Measurements from ENCODE around the gene GOLM1. TPM values are rescaled to one million over a fixed set of nuclear protein-coding genes. Genes with fewer than 3 reads are reported as not detected.

GOLM1 gene
- total RNA-seq, 1 experiment from 2014 or later = 33.9 TPM

DNA sequence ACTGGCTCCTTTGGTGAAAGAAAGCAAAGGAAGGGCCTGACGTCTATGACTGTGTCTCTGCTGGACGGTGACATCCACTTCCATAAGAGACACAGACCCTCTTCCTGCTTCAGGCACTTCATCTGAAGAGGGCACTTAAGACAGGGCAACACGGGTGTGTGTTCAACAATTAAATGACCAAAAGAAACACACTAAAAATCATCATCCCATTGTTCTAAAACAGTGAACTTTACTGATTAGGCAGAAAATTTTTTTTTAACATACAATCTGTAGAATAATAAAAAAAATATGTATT lies 58.5 kb downstream of the GOLM1 start:
- H3K9me3 Mint-ChIP-seq (ENCODE audit: unreplicated experiment) = no peaks in the 10 kb centered on the region
- intact Hi-C loops (cut with micrococcal nuclease) = no loop called here
- H3K36me3 Mint-ChIP-seq (ENCODE audit: insufficient read depth, unreplicated experiment) = peaks cover 25% of the 10 kb centered on the region
- H3K27ac Mint-ChIP-seq (ENCODE audit: low read depth, unreplicated experiment) = no peak overlapping the region
- ChIA-PET CTCF (interaction anchor here (1.3 kb wide), 1 partner anchor 161 kb away, joined by 3 read pairs; no protein-coding TSS in a partner anchor), POLR2A (interaction anchor here (1.3 kb wide), 1 partner anchor 12 kb away, joined by 4 read pairs; no protein-coding TSS in a partner anchor)
- no peak for TF ChIP-seq CTCF (IDR thresholded peaks at IDR 0.05; ENCODE audit: unreplicated experiment)
- DNase-seq (ENCODE audit: unreplicated experiment) = no peak
- H3K4me3 Mint-ChIP-seq (ENCODE audit: unreplicated experiment) = no peak overlapping the region
- H3K4me1 Mint-ChIP-seq (ENCODE audit: insufficient read depth, unreplicated experiment) = no peaks in the 10 kb centered on the region
- BruUV-seq (replicated peaks) = no TSS peak
- no peaks in the 10 kb centered on the region for H3K27me3 Mint-ChIP-seq (ENCODE audit: insufficient read depth, unreplicated experiment)

- Mint-ChIP-seq H3K4me1 (ENCODE audit: insufficient read depth, unreplicated experiment) (no peaks in the 10 kb centered on the region), H3K9me3 (ENCODE audit: unreplicated experiment) (no peaks in the 10 kb centered on the region), H3K27me3 (ENCODE audit: insufficient read depth, unreplicated experiment) (no peaks in the 10 kb centered on the region), H3K36me3 (ENCODE audit: insufficient read depth, unreplicated experiment) (peaks cover 26% of the 10 kb centered on the region), H3K27ac (ENCODE audit: low read depth, unreplicated experiment) (no peak overlapping the region), H3K4me3 (ENCODE audit: unreplicated experiment) (no peak overlapping the region)
- CTCF ChIA-PET = interaction anchor here (0.5 to 1.3 kb wide), 2 partner anchors 17 to 162 kb away, joined by 3 read pairs; no protein-coding TSS in a partner anchor
- no peak for TF ChIP-seq CTCF (IDR thresholded peaks at IDR 0.05; ENCODE audit: unreplicated experiment)
- POLR2A ChIA-PET = interaction anchor here (1.3 kb wide), 1 partner anchor 11 kb away, joined by 4 read pairs; no protein-coding TSS in a partner anchor
- DNase-seq (ENCODE audit: unreplicated experiment) = no peak
- BruUV-seq (replicated peaks) = no TSS peak
- intact Hi-C loops (cut with micrococcal nuclease) = no loop called here
These were observed 59.1 kb downstream of the GOLM1 start for GRCh38 chr9:86039991-86040860.

- Mint-ChIP-seq H3K4me1 (ENCODE audit: insufficient read depth, unreplicated experiment) (no peaks in the 10 kb centered on the region), H3K9me3 (ENCODE audit: unreplicated experiment) (no peaks in the 10 kb centered on the region), H3K27me3 (ENCODE audit: insufficient read depth, unreplicated experiment) (no peaks in the 10 kb centered on the region), H3K27ac (ENCODE audit: low read depth, unreplicated experiment) (no peak overlapping the region), H3K4me3 (ENCODE audit: unreplicated experiment) (no peak overlapping the region), H3K36me3 (ENCODE audit: insufficient read depth, unreplicated experiment) (peaks cover 52% of the 10 kb centered on the region)
- no peak for TF ChIP-seq CTCF (IDR thresholded peaks at IDR 0.05; ENCODE audit: unreplicated experiment)
- intact Hi-C loops (cut with micrococcal nuclease) = no loop called here
- no TSS peak for BruUV-seq (replicated peaks)
- DNase-seq (ENCODE audit: unreplicated experiment) = no peak
- ChIA-PET CTCF (no interaction called here), POLR2A (no interaction called here)
These were observed 62.8 kb downstream of the GOLM1 start for GRCh38 chr9:86036555-86036954.

DNA sequence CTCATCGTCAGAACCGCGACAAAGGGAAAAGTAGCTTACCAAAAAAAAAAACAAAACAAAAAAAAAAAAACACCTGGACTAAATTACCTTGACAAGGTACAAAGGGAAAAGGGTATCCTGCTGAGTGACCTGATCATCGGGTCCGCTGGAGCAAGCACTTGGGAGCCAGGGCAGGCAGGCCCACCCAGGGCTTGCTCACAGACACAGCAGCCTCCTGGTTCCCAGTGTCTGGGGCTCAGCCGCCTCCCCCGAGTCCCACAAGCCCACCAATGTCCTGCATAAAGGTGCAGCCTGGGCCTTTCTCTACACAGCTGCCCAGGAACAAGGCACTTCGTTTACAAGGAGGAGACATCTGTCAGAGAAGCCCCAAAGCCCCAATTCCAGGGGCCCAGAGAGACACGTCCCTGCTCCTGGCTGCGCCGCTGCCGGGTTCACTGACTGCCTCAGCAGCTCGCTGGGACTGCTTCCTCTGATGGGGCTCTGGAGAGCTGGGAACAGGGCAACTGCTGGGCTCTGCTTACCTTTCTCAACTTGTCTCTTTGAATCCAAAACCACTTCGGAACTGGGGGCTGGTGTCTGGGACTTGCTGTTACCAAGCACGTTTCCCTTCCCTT lies 63.4 kb downstream of the GOLM1 start:
- intact Hi-C loops (cut with micrococcal nuclease) = loop anchor here (1.0 kb wide), 1 partner anchor 203 kb away; no protein-coding TSS in a partner anchor
- ChIA-PET POLR2A (no interaction called here), CTCF (interaction anchor here (0.5 to 1.2 kb wide), 3 partner anchors 11 to 693 kb away, joined by 3 to 4 read pairs (median 3); no protein-coding TSS in a partner anchor)
- Mint-ChIP-seq H3K4me1 (ENCODE audit: insufficient read depth, unreplicated experiment) (no peaks in the 10 kb centered on the region), H3K27ac (ENCODE audit: low read depth, unreplicated experiment) (no peak overlapping the region), H3K27me3 (ENCODE audit: insufficient read depth, unreplicated experiment) (no peaks in the 10 kb centered on the region), H3K4me3 (ENCODE audit: unreplicated experiment) (no peak overlapping the region), H3K9me3 (ENCODE audit: unreplicated experiment) (no peaks in the 10 kb centered on the region), H3K36me3 (ENCODE audit: insufficient read depth, unreplicated experiment) (peaks cover 54% of the 10 kb centered on the region)
- DNase-seq (ENCODE audit: unreplicated experiment) = no peak
- BruUV-seq (replicated peaks) = no TSS peak
- TF ChIP-seq CTCF (IDR thresholded peaks at IDR 0.05; ENCODE audit: unreplicated experiment) = no peak
